SHP77 treated with DMSO at 0.1 percent for 48 hours (cell line): ENCODE data around the gene SMPDL3A.

Source experiments
- DNase-seq: peaks from one replicate; lab custom pipeline; 2025; lab: John Stamatoyannopoulos, UW

Gene SMPDL3A

DNA sequence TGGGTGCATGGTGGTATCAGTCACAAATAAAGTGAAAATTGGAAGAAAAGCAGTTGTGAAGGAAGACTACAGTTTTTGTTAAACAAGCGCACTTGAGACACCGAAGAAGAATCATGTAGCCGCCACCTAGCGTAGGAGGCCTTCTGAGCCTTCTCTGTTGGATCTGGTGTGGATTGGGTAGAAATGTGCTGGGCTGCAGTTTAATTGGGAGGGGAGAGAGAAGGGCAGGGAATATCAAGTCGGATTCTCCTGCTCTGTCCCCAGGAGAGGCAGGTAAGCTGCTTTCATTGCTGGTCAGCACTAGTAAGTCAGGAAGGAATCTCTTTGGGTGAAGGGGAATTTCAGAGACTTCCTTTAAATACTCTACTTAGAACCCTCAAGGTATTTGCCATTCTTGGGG is 10.8 kb upstream of the SMPDL3A start:
- no peak for DNase-seq

DNA sequence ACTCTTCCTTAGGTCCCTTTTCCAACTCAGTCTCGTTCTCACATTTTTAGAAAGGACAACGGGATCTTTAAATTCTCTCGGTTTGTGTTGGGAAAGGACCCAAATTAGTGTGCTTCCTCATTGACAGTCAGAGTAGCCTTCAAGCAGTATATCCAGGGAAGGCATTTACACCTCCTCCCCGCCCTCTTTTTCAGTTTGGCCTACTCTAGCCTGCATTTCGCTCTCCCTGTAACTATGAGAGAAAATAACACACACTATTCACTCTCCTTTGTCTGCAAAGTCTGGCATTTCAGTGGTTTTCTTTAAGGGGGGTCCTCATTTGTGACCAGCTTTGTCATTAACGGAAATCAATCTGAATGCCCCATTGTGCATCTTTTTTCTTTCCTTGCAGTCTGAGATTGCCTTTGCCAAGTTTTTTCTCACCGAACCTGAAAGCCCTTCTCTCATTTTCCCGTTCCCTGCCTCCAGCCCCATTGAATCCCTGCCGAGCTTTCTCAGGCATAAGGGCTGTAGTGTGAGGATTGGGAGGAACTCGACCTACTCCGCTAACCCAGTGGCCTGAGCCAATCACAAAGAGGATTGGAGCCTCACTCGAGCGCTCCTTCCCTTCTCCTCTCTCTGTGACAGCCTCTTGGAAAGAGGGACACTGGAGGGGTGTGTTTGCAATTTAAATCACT is 9.9 kb upstream of the SMPDL3A start:
- DNase-seq = no peak

DNA sequence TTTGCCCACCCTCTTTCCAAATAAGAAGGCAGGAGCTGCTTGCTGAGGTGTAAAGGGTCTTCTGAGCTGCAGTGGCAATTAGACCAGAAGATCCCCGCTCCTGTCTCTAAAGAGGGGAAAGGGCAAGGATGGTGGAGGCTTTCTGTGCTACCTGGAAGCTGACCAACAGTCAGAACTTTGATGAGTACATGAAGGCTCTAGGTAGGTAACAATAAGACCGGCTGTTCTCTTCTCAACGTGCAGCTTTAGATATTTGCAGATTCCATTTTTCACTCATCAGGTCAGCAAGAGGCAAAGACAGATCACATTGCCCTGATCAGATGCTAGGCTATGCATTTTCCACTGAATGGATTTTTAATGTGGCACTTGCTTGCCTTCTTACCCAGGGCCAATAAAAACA is 9.4 kb upstream of the SMPDL3A start, which contains the start of gene FABP7:
FABP7 (plus strand) TSS at position 50 of the 400 bp plus-strand sequence; CDS start at position 129, 79 bp downstream.
- DNase-seq = no peak

DNA sequence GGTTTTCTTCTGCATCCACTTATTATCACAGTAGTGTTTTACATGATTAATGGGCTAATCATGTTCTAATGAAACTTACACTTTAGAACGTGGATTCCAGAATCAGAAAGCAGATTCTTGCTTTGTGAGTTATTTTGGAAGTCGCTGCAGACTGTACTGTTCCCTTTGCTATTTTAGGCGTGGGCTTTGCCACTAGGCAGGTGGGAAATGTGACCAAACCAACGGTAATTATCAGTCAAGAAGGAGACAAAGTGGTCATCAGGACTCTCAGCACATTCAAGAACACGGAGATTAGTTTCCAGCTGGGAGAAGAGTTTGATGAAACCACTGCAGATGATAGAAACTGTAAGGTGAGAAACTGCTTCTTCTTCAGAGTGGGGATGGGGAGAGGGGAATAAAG is 8.9 kb upstream of the SMPDL3A start:
- no peak for DNase-seq

DNA sequence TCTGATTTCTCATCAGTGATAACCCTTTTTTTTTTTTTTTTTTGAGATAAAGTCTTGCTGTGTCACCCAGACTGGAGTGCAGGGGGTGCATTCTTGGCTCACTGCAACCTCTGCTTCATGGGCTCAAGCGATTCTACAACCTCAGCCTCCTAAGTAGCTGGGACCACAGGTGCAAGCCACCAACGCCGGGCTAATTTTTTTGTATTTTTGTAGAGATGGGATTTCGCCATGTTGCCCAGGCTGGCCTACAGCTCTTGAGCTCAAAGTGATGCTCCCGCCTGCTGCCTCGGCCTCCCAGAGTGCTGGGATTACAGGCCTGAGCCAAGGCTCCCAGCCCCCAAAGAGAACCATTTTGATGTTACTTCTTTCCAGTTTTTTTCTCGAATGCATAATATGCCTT is 7.3 kb upstream of the SMPDL3A start:
- DNase-seq = no peak

DNA sequence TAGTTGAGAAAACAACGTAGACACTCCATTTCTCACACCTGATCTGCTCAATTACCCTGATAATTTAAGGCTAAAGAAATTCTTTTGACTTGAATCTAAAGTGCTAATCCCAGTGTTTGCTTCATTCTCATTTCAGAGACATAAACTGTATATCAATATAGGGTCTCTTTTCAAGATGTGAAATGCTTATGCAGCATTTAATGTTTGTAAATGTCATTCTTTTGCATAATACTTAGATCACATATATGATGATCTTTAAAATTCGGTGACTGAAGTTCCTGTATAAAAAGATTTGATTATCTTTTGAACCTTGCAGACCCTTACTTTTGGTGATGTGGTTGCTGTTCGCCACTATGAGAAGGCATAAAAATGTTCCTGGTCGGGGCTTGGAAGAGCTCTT is 5.7 kb upstream of the SMPDL3A start:
- DNase-seq = no peak

DNA sequence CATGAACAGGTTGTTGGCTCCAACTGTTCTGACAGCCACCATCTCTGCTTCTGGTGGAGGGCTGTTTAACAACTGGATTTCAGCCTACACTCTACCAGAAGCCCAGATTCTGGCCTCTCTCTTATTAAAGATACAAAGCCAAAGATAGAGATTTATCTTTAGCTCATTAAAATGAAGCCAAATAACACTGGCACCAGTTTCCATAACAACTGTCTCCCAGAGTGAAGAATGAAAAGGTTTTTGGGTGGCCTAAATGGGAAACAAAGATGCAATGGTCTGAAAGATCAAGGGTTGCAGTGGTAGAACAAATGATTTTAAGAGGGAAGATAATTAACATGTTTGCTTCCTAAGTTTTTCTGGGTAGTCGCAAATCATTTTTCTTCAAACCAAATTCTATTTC is 3.2 kb upstream of the SMPDL3A start:
- DNase-seq = no peak

DNA sequence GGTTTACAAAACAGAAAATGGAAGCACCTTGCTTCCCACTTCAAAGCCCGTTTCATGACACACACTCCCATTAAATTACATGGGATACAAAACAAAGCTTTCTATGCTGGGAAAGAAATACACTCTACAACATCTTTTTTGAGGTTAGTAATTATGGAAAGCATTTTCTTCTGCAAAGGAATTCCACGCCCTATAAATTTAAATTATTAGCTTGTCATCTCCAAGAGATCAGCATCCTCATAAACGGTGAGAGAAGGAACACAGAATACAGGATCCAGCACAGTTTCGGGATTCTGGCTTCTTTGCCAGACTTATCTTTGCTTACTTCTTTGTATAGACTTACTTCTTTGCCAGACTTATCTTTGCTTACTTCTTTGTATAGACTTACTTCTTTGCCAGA is 1.3 kb upstream of the SMPDL3A start:
- DNase-seq = no peak

DNA sequence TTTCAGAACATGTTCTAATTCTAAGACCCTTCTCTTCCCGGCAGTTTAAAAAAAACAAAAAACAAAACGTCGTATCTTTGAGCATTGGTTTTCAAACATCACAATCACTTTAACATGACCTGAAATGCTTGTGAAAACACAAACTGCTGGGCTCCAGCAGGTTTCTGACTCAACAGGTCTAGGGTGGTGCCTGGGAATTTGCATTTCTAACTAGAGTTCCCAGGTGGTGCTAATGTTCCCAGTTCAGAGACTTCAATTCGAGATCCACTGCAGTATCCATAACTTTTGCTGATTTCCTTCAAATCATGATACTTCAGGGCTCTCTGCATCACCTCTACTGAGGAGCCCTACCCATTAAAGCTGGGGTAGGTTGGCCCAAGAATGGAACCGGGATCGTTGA is 850 bp upstream of the SMPDL3A start:
- no peak for DNase-seq

DNA sequence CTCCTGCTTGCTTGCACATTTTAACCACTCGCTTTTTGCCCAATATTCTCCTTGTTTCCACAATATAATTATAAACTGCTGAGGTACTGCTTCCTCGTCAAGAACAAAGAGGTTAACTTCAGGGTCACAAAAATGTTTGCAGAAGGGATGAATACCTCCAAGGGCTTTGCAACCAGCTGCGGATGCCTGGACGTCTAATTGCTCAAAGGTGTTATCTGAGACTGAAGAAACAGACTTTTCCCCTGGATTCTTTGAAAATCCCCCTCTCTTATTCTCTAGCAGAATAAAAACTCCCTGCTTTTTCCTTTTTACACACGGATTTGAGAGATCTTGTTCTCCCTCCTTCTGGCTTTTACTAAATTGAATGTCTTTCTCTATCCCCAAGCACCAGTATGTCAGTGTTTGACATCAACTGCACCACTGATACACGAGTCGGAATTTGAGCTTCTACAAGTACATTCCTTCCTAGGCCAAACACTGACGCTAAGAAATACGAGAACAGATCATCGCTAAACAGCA is 336 bp upstream of the SMPDL3A start:
- no peak for DNase-seq

DNA sequence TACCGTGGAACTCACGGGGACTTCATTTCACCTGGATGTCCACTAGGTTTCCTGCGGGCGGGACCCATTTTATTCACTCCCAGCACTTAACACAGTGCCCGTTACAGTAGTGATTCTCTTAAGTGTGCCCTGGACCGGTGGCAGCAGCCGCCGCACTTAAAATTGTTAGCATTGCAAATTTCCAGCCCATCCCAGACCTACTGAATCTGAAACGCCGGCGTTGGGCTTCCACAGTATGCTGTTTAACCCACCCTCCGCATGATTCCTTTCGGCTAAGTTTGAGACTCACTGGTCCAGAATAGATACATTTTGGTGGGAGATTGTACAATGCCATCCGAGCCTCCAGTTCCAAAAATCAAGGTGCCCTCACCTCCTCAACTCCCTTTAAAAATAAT is 967 bp downstream of the SMPDL3A start:
- DNase-seq = peak; percentile 62

DNA sequence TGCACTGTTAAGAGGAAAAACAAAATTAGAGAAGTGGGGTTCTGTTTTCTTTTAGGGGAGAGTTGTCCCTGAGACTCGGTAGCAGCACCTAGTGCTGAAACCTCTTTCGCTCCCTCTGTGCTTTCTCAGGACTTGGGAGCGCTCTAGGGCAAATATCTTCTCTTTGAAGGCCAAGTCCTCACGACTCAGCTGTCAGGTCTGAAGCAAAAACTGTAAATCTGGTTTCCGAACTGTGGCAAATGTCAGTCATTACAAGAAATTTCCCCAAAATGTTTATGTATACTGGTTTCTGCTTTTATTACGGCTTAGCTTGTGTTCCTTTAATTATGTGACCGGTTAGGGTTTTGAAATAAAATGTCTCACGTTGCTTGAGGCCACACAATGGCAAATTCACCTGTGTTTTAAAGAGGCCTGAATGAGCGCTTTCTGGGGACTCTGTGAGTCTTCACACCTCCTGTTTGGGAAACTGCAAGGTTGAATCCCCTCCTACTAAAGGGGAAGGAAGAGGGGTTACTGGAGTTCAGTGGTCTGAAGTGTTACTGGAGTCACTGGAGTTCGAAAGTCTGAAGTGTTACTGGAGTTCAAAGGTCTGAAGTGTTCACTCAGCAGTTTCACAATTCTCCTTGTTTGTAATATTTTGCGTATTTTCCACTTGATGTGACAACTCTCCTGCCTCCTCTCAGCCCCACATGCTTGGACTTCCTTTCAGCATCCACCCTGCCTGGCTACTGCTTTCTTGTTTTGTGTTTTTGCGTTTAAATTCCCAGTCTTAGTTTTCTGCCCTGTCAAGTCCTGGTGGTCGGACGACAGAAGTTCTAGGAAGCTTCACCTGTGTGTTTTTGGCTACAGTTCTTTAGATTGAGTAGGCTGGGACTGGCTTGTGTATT is 1.6 kb downstream of the SMPDL3A start:
- no peak for DNase-seq

DNA sequence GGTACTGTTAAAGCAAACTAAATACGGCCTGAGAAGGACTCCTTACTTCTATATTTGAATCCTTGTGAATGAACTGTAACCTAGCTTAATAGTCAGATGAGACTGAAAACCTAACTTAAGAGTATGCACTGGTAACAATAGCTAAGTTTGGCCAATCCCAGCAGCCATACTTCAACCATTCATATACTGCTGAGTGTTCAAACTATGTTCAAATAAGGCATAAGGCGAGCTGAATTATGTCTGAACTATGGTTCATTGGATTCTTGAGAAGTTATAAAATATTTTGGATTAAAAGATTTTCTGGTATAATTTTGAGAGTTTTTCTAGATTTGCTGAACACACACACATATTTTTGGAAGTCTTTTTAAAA is 2.2 kb downstream of the SMPDL3A start:
- DNase-seq = no peak

DNA sequence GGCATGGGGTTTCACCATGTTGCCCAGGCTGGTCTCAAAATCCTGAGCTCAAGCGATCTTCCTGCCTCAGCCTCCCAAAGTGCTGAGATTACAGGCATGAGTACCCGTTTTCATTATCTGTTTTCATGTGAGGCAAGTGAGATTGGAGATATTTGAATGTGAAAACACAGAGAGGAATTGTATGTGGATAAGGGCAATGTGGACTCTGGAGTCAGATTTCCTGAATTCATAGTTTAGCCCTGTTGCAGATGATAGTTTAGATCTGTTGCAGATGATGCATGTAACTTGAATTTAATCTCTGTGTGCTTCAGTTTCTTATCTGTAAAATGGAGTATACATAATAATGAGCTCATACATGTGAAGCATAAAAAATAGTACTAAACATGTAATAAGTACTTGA is 3.7 kb downstream of the SMPDL3A start:
- no peak for DNase-seq

DNA sequence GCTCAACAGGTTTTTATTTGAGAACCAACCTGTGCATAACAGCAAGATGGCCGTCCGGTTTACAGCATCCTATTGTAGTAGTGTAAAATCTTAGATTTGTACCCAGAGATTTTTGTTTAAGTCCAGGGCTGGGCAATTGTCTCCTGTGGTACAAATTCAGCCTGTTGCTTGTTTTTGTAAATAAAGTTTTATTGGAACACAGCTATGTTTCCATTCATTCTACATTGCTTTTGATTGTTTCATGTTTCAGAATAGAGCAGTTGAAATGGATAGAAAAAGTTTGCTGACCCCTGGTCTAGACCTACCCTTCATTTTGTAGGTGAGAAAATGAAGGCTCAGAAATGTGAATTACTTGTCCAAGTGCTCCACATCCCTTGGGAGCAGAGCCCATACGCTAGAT is 8.5 kb downstream of the SMPDL3A start:
- no peak for DNase-seq

DNA sequence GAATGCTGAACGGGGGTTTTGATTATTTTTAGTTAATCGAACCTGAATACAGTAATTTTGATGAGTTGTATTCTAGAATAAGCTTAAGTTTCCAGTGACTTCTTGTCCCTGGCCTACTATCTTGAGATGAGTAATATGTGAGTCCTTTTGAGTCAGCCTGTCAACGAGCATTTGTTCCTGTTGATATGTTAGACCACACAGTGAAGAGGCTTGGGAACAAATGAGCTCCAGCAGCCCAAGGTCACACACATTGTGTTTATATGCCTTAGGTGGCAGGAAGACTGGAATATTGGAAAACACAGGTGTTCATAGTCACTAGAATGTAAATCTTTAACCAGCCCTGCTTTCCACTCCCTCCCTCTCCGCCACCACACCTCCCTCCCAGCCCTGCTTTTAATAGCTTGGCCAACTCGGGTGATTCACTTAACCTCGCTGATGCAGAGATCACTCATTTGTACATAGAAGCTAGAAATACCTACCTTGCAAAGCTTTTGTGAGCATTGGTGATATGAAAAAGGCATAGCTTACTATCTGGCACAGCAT is 9.1 kb downstream of the SMPDL3A start:
- no peak for DNase-seq

DNA sequence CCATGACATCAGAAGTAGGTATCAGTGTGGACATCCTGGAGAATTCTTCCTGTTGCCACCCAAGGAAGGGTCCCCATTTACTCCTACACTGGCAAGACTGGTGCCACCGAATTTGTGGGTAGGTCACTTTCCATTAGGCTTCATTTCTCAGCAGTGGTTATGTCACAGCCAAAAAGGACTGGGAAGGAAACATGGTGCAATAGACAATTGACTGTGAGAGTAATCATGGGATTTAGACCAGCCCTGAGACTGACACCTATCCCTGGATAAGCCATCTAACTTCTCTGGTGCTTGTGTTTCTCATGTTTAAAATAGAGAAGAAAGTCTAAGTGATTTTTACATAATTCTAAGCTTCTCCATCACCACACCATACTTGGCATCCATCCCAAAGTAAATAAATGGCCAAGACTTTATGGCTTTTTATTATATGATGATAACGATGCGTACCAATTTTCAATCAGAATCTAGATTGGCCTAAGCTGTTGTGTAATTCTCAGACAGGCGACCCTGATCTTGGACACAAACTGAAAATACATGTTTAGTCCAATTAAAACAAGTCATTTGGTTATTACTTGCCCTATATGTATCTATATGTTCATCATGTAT is 10.2 kb downstream of the SMPDL3A start:
- no peak for DNase-seq

DNA sequence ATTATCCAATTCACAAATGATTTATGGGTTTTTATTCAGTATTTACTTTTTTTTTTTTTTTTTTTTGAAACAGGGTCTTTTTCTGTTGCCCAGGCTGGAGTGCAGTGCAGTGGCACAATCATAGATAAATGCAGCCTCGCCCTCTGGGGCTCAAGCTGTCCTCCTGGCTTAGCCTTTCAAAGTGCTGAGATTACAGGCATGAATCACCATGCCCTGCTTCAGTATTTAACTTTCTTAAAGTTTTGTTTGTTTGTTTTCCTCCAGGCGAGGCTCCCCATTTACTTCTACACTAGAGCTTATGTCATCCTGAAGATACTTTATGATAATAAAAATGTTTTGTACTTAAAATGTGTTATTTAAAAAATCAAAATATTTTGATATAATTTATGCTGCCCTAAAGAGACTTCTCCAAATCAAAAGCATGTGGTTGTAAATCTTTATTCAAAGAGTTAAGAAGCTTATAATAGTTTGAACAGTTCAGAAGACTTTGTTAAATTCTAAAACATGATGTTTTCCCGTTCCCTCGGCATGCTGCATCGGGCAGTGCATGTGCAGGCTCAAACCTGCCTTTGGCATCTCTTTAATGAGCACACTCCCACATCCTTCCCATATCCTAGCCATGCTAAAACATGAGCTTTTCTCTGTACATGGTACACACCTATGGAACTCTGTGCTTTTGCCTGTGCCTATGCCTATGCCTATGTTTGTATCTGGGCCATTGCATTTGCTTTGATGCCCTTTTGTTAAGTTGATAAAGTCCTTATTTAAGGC is 11.0 kb downstream of the SMPDL3A start:
- DNase-seq = no peak

DNA sequence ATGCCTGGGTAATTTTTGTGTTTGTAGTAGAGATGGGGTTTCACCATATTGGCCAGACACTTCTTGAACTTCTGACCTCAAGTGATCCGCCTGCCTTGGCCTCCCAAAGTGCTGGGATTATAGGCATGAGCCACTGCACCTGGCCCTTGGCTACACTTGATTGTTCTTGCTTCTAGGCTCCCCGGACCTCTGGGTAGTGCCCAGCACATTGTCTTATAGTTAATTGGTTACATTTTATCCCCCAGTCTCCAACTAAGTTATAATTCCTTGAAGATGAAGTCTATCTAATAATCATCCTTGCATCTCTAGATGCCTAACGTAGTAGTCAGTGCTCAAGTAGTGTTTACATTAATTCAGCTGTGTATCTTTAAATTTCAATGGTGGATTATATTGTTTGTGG is 11.8 kb downstream of the SMPDL3A start:
- no peak for DNase-seq

DNA sequence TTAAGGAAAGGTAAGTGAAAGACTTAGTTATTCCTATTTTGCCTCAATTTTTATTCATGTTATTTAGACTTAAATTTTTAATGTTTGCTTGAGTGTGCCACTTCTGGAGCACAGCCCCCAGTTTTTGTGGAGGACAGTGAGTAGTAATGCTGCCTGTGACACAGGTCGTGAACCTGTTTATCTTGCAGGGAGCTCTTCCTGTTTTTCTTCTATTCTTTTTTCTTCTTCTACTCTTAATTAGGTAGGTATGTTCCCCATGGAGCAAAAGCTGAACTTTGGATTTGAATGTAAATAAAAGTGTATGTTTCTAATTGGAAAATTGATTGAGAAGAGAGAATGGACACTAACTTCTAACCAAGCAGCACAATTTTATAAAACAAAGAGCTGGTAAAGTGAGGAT is 12.3 kb downstream of the SMPDL3A start:
- no peak for DNase-seq

DNA sequence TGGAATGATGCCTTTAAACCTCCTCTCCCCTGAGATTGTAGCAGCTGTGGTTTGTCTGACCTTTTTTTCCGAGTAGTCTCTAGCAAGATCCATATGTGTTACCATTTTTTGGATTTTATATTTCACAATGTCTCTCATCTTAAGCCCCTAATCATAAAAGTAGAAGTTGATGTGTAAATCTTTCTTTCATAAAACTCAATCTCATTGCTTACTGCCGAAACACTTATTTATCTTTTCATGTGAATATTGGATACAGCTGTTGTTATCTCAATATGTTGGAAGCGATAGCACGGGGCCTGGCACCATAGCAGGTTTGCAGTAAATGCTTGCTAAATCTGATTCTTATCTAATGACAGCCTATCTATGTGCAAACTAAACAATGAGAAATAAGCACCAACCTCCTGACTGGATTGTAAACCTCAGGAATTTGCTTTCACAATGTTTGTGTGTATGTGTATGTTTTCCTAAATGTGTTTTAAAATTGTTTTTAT is 14.2 kb downstream of the SMPDL3A start:
- no peak for DNase-seq
